Measurements from ENCODE around the gene CYSRT1.

CYSRT1 gene

DNA sequence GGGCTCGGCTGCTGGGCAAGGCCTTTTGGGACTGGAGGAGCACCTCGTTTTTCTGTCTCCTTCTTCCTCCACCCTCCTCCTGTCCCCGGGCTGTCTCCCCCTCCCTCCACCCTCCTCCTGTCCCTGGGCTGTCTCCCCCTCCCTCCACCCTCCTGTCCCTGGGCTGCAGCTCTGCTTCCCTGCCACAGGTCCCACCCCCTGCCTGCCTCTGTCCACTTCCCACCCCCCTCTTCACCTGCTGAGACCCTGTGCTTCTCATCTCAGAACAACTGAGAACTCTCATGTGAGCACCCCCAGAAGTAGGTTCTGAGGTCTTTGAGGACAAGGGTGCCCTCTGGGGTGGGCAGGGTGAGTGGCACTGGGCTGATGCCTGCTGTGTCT, 46.7 kb downstream of the CYSRT1 start:
- H3K9me3 ChIP-seq (ENCODE audit: control insufficient read depth, low read length): no peaks in the 10 kb centered on the region
- H3K4me3 ChIP-seq (ENCODE audit: extremely low read depth, insufficient read depth, low read length, poor library complexity, severe bottlenecking): no peak overlapping the region
- peaks cover 62% of the 10 kb centered on the region for H3K36me3 ChIP-seq (ENCODE audit: control insufficient read depth, insufficient read depth, low read length)
- H3K27ac ChIP-seq (ENCODE audit: low read depth, low read length, severe bottlenecking): no peak overlapping the region
- 77 to 80% methylated on average over 3 of the region's 3 CpGs for WGBS, 2 experiments (ENCODE audit: insufficient coverage in 2 of 2)
- peaks cover 13% of the 10 kb centered on the region for H3K4me1 ChIP-seq (ENCODE audit: control insufficient read depth, insufficient read depth, low read length, poor library complexity, severe bottlenecking)

DNA sequence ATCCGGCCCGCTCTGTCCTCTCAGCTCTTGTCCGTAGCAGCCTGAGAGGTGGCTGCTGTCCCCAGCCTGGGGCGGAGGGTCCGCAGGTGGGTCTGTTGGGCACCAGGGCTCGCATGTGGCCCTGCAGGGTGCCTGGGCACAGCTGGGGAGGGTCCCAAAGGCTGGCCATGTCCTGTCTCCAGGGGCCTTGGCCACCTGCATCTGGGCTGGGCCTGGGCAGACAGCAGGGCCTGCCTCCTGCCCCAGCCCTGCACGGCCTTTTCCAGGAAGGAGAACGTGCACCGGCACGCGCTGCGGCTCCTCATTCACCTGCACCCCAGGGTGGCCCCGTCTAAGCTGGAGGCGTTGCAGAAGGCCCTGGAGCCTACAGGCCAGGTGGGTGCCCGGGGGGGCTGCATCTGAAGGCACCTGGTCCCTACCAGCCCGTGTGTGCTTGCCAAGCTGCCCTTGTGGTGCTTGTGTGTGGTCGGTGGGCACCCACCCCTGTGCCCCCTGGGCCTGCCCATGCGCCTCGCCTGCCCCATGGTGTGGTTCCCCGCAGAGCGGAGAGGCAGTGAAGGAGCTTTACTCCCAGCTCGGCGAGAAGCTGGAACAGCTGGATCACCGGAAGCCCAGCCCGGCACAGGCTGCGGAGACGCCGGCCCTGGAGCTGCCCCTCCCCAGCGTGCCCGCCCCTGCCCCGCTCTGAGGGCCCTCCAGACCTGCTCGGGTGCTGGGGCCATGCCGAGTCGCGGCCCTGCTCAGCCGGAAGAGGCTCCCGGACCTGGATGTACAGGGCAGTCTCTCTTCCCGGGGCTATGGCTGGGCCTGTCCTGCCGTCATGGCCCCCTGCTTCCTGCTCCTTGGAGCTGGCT, 47.5 kb downstream of the CYSRT1 start:
- Histone ChIP-seq H3K4me3 (ENCODE audit: extremely low read depth, insufficient read depth, low read length, poor library complexity, severe bottlenecking) (no peak overlapping the region), H3K9me3 (ENCODE audit: control insufficient read depth, low read length) (no peaks in the 10 kb centered on the region), H3K27ac (ENCODE audit: low read depth, low read length, severe bottlenecking) (no peak overlapping the region), H3K4me1 (ENCODE audit: control insufficient read depth, insufficient read depth, low read length, poor library complexity, severe bottlenecking) (peaks cover 20% of the 10 kb centered on the region), H3K36me3 (ENCODE audit: control insufficient read depth, insufficient read depth, low read length) (peaks cover 55% of the 10 kb centered on the region)
- 93 to 95% methylated on average over 30 to 38 of the region's 39 CpGs for WGBS, 2 experiments (ENCODE audit: insufficient coverage in 2 of 2)

DNA sequence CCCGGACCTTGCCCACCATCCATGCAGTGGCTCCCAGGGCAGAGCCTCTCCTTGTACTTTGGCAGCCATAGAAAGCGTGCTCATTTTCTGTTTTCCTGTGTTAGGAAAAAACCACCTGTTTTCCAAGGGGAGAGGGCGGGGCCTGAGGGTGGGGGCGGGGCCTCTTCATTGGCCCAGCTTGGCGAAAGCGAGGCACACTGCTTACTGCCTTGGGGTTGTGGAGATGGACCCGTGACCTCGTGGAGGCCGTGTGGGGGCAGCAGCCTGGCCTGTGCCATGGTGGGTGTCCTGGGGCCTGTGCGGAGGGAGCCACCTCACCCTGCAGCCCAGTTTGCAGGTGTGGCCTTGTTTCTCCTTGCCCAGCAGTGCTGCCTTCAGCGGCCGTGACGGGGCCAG, 48.1 kb downstream of the CYSRT1 start:
- 89 to 92% methylated on average over 12 to 13 of the region's 13 CpGs for WGBS, 2 experiments (ENCODE audit: insufficient coverage in 2 of 2)
- no peak overlapping the region for H3K27ac ChIP-seq (ENCODE audit: low read depth, low read length, severe bottlenecking)
- peaks cover 48% of the 10 kb centered on the region for H3K36me3 ChIP-seq (ENCODE audit: control insufficient read depth, insufficient read depth, low read length)
- peaks cover 20% of the 10 kb centered on the region for H3K4me1 ChIP-seq (ENCODE audit: control insufficient read depth, insufficient read depth, low read length, poor library complexity, severe bottlenecking)
- H3K4me3 ChIP-seq (ENCODE audit: extremely low read depth, insufficient read depth, low read length, poor library complexity, severe bottlenecking): no peak overlapping the region
- no peaks in the 10 kb centered on the region for H3K9me3 ChIP-seq (ENCODE audit: control insufficient read depth, low read length)

DNA sequence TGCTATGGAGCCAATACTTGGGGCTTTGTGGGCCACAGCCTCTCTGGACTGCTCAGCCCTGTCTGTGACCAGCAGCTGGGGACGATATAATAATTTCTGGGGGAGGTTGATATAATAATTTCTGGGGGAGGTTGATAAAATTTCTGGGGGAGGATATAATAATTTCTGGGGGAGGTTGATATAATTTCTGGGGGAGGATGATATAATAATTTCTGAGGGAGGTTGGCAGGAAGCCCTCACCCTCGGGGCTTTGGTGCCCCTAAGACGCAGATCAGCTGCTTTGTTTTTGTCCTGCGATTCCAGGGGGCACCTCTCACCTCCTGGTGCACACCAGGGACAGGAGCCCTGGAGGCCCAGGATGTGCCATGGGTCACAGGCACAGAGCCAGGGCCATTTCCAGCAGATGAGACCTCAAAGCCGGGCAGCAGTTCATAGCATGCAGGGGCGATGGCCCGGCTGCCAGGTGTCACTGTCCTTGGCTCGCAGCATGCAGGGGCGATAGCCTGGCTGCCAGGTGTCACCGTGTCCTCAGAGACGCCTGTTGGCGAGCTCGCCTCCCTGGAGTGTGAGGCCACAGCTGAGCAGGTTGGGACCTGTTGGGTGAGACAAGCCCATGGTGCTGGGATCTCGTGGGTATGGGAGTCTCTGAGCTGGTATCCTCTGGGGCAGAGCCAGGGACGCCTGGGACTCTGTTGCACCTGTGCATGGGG, 48.8 kb downstream of the CYSRT1 start:
- Histone ChIP-seq H3K9me3 (ENCODE audit: control insufficient read depth, low read length) (no peaks in the 10 kb centered on the region), H3K4me1 (ENCODE audit: control insufficient read depth, insufficient read depth, low read length, poor library complexity, severe bottlenecking) (peaks cover 20% of the 10 kb centered on the region), H3K36me3 (ENCODE audit: control insufficient read depth, insufficient read depth, low read length) (peaks cover 45% of the 10 kb centered on the region), H3K27ac (ENCODE audit: low read depth, low read length, severe bottlenecking) (no peak overlapping the region), H3K4me3 (ENCODE audit: extremely low read depth, insufficient read depth, low read length, poor library complexity, severe bottlenecking) (no peak overlapping the region)
- WGBS, 2 experiments (ENCODE audit: insufficient coverage in 2 of 2): 85 to 91% methylated on average over 10 to 14 of the region's 15 CpGs

DNA sequence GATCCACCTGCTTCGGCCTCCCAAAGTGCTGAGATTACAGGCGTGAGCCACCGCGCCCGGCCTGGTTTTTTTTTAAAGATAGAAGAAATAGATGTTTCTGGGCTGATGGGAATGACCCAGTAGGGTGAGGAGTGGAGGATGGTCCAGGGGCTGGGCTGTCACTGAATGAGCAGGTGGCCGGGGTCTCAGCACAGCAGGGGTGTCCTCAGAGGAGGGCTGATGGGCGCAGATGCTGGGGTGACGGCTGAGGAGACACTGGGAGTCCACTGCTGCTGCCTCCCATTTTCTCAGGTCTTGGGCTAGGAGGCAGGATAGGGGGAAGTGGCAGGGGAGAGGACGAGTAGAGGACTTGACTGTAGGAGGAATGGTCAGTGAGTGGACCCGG, 50.2 kb downstream of the CYSRT1 start:
- Histone ChIP-seq H3K27ac (ENCODE audit: low read depth, low read length, severe bottlenecking) (no peak overlapping the region), H3K36me3 (ENCODE audit: control insufficient read depth, insufficient read depth, low read length) (peaks cover 43% of the 10 kb centered on the region), H3K9me3 (ENCODE audit: control insufficient read depth, low read length) (no peaks in the 10 kb centered on the region), H3K4me1 (ENCODE audit: control insufficient read depth, insufficient read depth, low read length, poor library complexity, severe bottlenecking) (peaks cover 23% of the 10 kb centered on the region), H3K4me3 (ENCODE audit: extremely low read depth, insufficient read depth, low read length, poor library complexity, severe bottlenecking) (no peak overlapping the region)
- WGBS, 2 experiments (ENCODE audit: insufficient coverage in 2 of 2): 88 to 98% methylated on average over 7 to 9 of the region's 10 CpGs
